Nephron (organoid): ENCODE data around the gene PKP1.

Source experiments
- H3K27ac Mint-ChIP-seq, 3 experiments: 2 replicates each; pipeline ENCODE4 v1.8.0; 2020; ENCODE audit warnings: mixed read lengths in 3 of 3, mild to moderate bottlenecking in 2 of 3, moderate library complexity in 1 of 3
- H3K27me3 Mint-ChIP-seq: 2 replicates; pipeline ENCODE4 v1.8.0; 2021; ENCODE audit warnings: low read depth, mild to moderate bottlenecking, moderate library complexity, mixed read lengths
- H3K36me3 Mint-ChIP-seq: 2 replicates; pipeline ENCODE4 v1.8.0; 2020; ENCODE audit warnings: low read depth, mixed read lengths
- H3K4me1 Mint-ChIP-seq: 2 replicates; pipeline ENCODE4 v1.8.0; 2020; ENCODE audit warnings: mixed read lengths
- H3K4me3 Mint-ChIP-seq, 3 experiments: 2 replicates each; pipeline ENCODE4 v1.8.0; 2020; ENCODE audit warnings: mild to moderate bottlenecking in 3 of 3, mixed read lengths in 3 of 3, moderate library complexity in 2 of 3
- H3K9me3 Mint-ChIP-seq: 2 replicates; pipeline ENCODE4 v1.8.0; 2020; ENCODE audit warnings: mixed read lengths
- CTCF ChIP-seq, 3 experiments: fragments of 200-600 bp; sonication (generic); IDR thresholded peaks; one replicate each; pipeline ENCODE4 v1.5.0; 2021; ENCODE audit warnings: antibody characterized with exemption in 3 of 3; ENCODE audit not compliant: unreplicated experiment in 3 of 3

PKP1 gene

GRCh38 chr1:201321826-201322390 lies 38.6 kb downstream of the PKP1 start:
- Mint-ChIP-seq H3K9me3 (no peaks in the 10 kb centered on the region), H3K4me3 (no peak overlapping the region), H3K36me3 (no peaks in the 10 kb centered on the region), H3K4me1 (no peaks in the 10 kb centered on the region), H3K27ac (no peak overlapping the region), H3K27me3 (peaks cover 29% of the 10 kb centered on the region)
- TF ChIP-seq CTCF (IDR thresholded peaks at IDR 0.05; ENCODE audit: unreplicated experiment in 3 of 3): no peak

- Mint-ChIP-seq H3K9me3 (no peaks in the 10 kb centered on the region), H3K36me3 (no peaks in the 10 kb centered on the region), H3K27ac (no peak overlapping the region), H3K27me3 (peaks cover 36% of the 10 kb centered on the region), H3K4me3 (no peak overlapping the region), H3K4me1 (no peaks in the 10 kb centered on the region)
- TF ChIP-seq CTCF (IDR thresholded peaks at IDR 0.05; ENCODE audit: unreplicated experiment in 3 of 3): no peak
These were observed 39.6 kb downstream of the PKP1 start for GRCh38 chr1:201322653-201323510.

- no peak overlapping the region for H3K4me3 Mint-ChIP-seq
- H3K27ac Mint-ChIP-seq: no peak overlapping the region
- peaks cover 3% of the 10 kb centered on the region for H3K4me1 Mint-ChIP-seq
- no peak for TF ChIP-seq CTCF (IDR thresholded peaks at IDR 0.05; ENCODE audit: unreplicated experiment in 3 of 3)
- H3K9me3 Mint-ChIP-seq: no peaks in the 10 kb centered on the region
- H3K27me3 Mint-ChIP-seq: peaks cover 29% of the 10 kb centered on the region
- no peaks in the 10 kb centered on the region for H3K36me3 Mint-ChIP-seq
These were observed 41.0 kb downstream of the PKP1 start for GRCh38 chr1:201324306-201324705.

GRCh38 chr1:201324821-201325677 lies 41.7 kb downstream of the PKP1 start:
- no peak for TF ChIP-seq CTCF (IDR thresholded peaks at IDR 0.05; ENCODE audit: unreplicated experiment in 3 of 3)
- Mint-ChIP-seq H3K4me3 (no peak overlapping the region), H3K27me3 (peaks cover 26% of the 10 kb centered on the region), H3K36me3 (no peaks in the 10 kb centered on the region), H3K27ac (no peak overlapping the region), H3K9me3 (no peaks in the 10 kb centered on the region), H3K4me1 (peaks cover 10% of the 10 kb centered on the region)

GRCh38 chr1:201325678-201326060 lies 42.4 kb downstream of the PKP1 start:
- peaks cover 15% of the 10 kb centered on the region for H3K4me1 Mint-ChIP-seq
- H3K27me3 Mint-ChIP-seq: peaks cover 21% of the 10 kb centered on the region
- no peak overlapping the region for H3K4me3 Mint-ChIP-seq
- no peaks in the 10 kb centered on the region for H3K9me3 Mint-ChIP-seq
- H3K27ac Mint-ChIP-seq: no peak overlapping the region
- no peaks in the 10 kb centered on the region for H3K36me3 Mint-ChIP-seq
- TF ChIP-seq CTCF (IDR thresholded peaks at IDR 0.05; ENCODE audit: unreplicated experiment in 3 of 3): no peak
